ENCODE measurements around the gene CCDC88C.
"Not testable (repeated sequence)": the region's sequence is repeated elsewhere in the genome, so short reads cannot be mapped to it uniquely, and the experiment has no call there.

CCDC88C gene

GRCh38 chr14:91454155-91454554, 36.5 kb upstream of the CCDC88C start:
- TF ChIP-seq CTCF (conservative IDR thresholded peaks at IDR 0.05; ENCODE audit: low read depth, low read length), result no peak
- DNase-seq (ENCODE audit: low read depth), result no peak
- no peak overlapping the region for H3K4me3 ChIP-seq (ENCODE audit: low read length)

GRCh38 chr14:91453744-91454143, 36.1 kb upstream of the CCDC88C start:
- DNase-seq (ENCODE audit: low read depth), result no peak
- no peak overlapping the region for H3K4me3 ChIP-seq (ENCODE audit: low read length)
- no peak for TF ChIP-seq CTCF (conservative IDR thresholded peaks at IDR 0.05; ENCODE audit: low read depth, low read length)

- DNase-seq (ENCODE audit: low read depth), result no peak
- no peak for TF ChIP-seq CTCF (conservative IDR thresholded peaks at IDR 0.05; ENCODE audit: low read depth, low read length)
Measured at GRCh38 chr14:91444335-91445020, 26.9 kb upstream of the CCDC88C start.

GRCh38 chr14:91439345-91439744, 21.7 kb upstream of the CCDC88C start:
- no peak for DNase-seq (ENCODE audit: low read depth)
- peak; percentile 5 for TF ChIP-seq CTCF (conservative IDR thresholded peaks at IDR 0.05; ENCODE audit: low read depth, low read length)
- no peak overlapping the region for H3K4me3 ChIP-seq (ENCODE audit: low read length)

More at GRCh38 chr14:91444335-91445020, 26.9 kb upstream of the CCDC88C start:
- no peak overlapping the region for H3K4me3 ChIP-seq (ENCODE audit: low read length)

GRCh38 chr14:91438845-91439244, 21.2 kb upstream of the CCDC88C start:
- H3K4me3 ChIP-seq (ENCODE audit: low read length), result no peak overlapping the region
- no peak for TF ChIP-seq CTCF (conservative IDR thresholded peaks at IDR 0.05; ENCODE audit: low read depth, low read length)
- no peak for DNase-seq (ENCODE audit: low read depth)

- DNase-seq (ENCODE audit: low read depth); H3K4me3 ChIP-seq (ENCODE audit: low read length): not testable (repeated sequence)
Measured at GRCh38 chr14:91436266-91436665, 18.6 kb upstream of the CCDC88C start.

GRCh38 chr14:91429385-91429784, 11.8 kb upstream of the CCDC88C start:
- H3K4me3 ChIP-seq (ENCODE audit: low read length), result no peak overlapping the region
- no peak for DNase-seq (ENCODE audit: low read depth)
- no peak for TF ChIP-seq CTCF (conservative IDR thresholded peaks at IDR 0.05; ENCODE audit: low read depth, low read length)

- H3K4me3 ChIP-seq (ENCODE audit: low read length); DNase-seq (ENCODE audit: low read depth): not testable (repeated sequence)
Measured at GRCh38 chr14:91428931-91429330, 11.3 kb upstream of the CCDC88C start.

- H3K4me3 ChIP-seq (ENCODE audit: low read length); DNase-seq (ENCODE audit: low read depth): not testable (repeated sequence)
Measured at GRCh38 chr14:91425531-91425944, 7.9 kb upstream of the CCDC88C start.
